ENCODE measurements around the gene STRN3.
A peak's percentile ranks its signal among the peaks of the same experiment; 100 is the strongest.

The STRN3 gene

DNA sequence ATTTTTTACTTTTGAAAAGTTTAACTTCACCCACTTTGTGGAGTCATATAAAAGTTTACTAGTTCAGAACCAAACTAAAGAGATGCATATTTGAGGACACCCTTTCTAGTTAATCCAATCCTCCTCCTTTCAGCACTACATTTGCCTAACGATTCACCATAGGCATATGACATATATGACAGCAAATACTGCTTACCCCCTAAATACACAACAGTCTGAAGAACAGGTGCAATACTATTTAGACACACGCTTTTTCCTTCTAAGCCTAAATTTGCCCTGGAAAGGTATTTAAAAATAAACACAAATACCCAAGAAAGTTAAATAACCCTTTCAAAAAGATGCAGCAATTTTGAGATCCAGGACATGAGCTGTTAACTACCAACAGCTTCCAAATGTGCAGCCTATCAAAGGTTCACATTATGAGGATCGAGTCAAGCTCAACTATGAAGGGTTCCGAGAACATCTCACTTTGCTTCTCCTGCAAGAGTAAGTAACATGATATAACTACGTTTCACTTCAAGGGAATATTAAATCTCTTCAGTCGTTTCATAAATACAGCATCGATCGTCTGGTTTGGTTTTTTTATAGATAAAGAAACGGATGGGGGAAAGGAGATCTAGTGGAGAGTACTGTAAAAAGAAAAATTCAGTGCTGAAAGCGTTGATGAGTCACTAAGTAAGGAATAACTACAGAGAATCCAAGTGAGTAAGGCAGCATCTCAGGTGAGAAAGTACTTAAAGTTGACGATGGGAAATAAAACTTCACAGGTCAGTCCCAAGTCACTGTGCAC lies 1.4 kb downstream of the STRN3 start:
- DNase-seq (ENCODE audit: insufficient read length, low spot score) (no peak), FAIRE-seq (peak; percentile 55)
- TF ChIP-seq CTCF (IDR thresholded peaks at IDR 0.05; ENCODE audit: insufficient read depth, missing control alignments): no peak

DNA sequence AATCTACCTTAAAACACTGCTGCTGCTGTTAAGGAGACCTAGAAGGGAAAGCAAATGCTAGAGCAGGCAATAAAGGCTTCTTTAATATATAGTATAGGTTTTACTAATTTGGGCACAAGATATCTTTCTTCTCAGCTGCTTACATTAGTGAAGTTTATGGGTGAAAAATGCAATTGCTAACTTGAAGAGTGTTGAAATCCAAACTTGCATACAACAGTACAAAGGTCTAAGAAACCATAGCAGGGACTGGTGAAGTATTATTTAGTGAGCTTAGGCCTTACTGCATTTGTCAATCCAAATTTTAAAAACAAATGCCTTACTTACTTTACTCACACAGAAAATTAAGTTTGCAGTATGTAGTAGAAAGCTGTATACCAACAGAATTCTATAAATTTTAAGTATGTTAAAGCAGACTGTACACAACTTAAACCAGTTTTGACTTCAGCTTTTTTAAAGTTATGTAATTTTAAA lies 2.1 kb downstream of the STRN3 start:
- FAIRE-seq (no peak), DNase-seq (ENCODE audit: insufficient read length, low spot score) (no peak)
- TF ChIP-seq CTCF (IDR thresholded peaks at IDR 0.05; ENCODE audit: insufficient read depth, missing control alignments): no peak

- FAIRE-seq: no peak
- TF ChIP-seq CTCF (IDR thresholded peaks at IDR 0.05; ENCODE audit: insufficient read depth, missing control alignments): no peak
- DNase-seq (ENCODE audit: insufficient read length, low spot score): no peak
Observed at GRCh38 chr14:31022386-31022785, 3.8 kb downstream of the STRN3 start.

- FAIRE-seq (no peak), DNase-seq (ENCODE audit: insufficient read length, low spot score) (no peak)
- TF ChIP-seq CTCF (IDR thresholded peaks at IDR 0.05; ENCODE audit: insufficient read depth, missing control alignments): no peak
Observed at GRCh38 chr14:31021576-31021949, 4.6 kb downstream of the STRN3 start.

- DNase-seq (ENCODE audit: insufficient read length, low spot score) (no peak), FAIRE-seq (no peak)
- TF ChIP-seq CTCF (IDR thresholded peaks at IDR 0.05; ENCODE audit: insufficient read depth, missing control alignments): no peak
Observed at GRCh38 chr14:31020834-31021575, 5.2 kb downstream of the STRN3 start.

GRCh38 chr14:31018057-31018645 lies 8.0 kb downstream of the STRN3 start:
- TF ChIP-seq CTCF (IDR thresholded peaks at IDR 0.05; ENCODE audit: insufficient read depth, missing control alignments): no peak
- no peak for DNase-seq (ENCODE audit: insufficient read length, low spot score)
- FAIRE-seq: no peak
